Transverse colon (tissue), 4 donors: ENCODE results near the gene PDGFC. TPM values are rescaled to one million over a fixed set of nuclear protein-coding genes. Genes with fewer than 3 reads are reported as not detected.

Experiments used
- DNase-seq: peaks from one replicate; pipeline ENCODE4 v3.0.0-alpha.2; 2019
- H3K27ac ChIP-seq, 4 donors: fragments of 200-600 bp; sonication (generic); 2 replicates each; pipeline ENCODE4 v1.5.1; 2016 to 2018; ENCODE audit warnings: inconsistent platforms in 4 of 4
- H3K27me3 ChIP-seq: fragments of 200-600 bp; sonication (generic); 2 replicates; pipeline ENCODE4 v1.5.1; 2017; ENCODE audit warnings: inconsistent platforms
- H3K36me3 ChIP-seq, 4 donors: fragments of 200-600 bp; sonication (generic); 2 replicates each; pipeline ENCODE4 v1.5.1; 2017 to 2019; ENCODE audit warnings: inconsistent platforms in 4 of 4
- H3K4me1 ChIP-seq, 4 donors: fragments of 200-600 bp; sonication (generic); 2 replicates each; pipeline ENCODE4 v1.5.1; 2017 to 2020; ENCODE audit warnings: inconsistent platforms in 4 of 4
- H3K4me3 ChIP-seq, 4 donors: fragments of 200-600 bp; sonication (generic); 1 replicate in 1 of 4; 2 replicates in 3 of 4; pipeline versions ENCODE4 v1.5.1 to v1.6.1; 2017 to 2019; ENCODE audit warnings: inconsistent platforms in 4 of 4
- H3K9me3 ChIP-seq, 2 donors: fragments of 200-600 bp; sonication (generic); 2 replicates each; pipeline ENCODE4 v1.5.1; 2017 to 2019; ENCODE audit warnings: inconsistent platforms in 2 of 2
- EP300 ChIP-seq: sonication (generic); formaldehyde crosslinking; IDR thresholded peaks from one replicate; pipeline ENCODE4 v1.6.1; 2017; ENCODE audit warnings: antibody characterized with exemption, low read depth
- POLR2A ChIP-seq: fragments of 450-650 bp; IDR thresholded peaks from one replicate; pipeline ENCODE4 v1.6.1; 2016; ENCODE audit warnings: antibody characterized with exemption, mild to moderate bottlenecking, moderate library complexity
- POLR2AphosphoS5 ChIP-seq, 3 donors: sonication (generic); formaldehyde crosslinking; IDR thresholded peaks; one replicate each; pipeline ENCODE4 v1.6.1; 2016; ENCODE audit warnings: antibody characterized with exemption in 3 of 3
- WGBS, 2 donors: methylation state at CpG; one replicate each; pipeline ENCODE4 v1.1.5; 2018; ENCODE audit warnings: low coverage in 1 of 2; 5-methylcytosine and 5-hydroxymethylcytosine counted together
- in situ Hi-C, 4 donors: fragments of 200-750 bp; cut with MboI; loops; one replicate each; pipeline versions ENCODE4 v1.15.0 to v1.15.1; 2017; ENCODE audit warnings: low sequenced_read_pairs in 3 of 4, low pct_ligation_motif_present in 1 of 4, low pct_unique_long_range_greater_than_20kb in 1 of 4
- intact Hi-C: fragments of 100-400 bp; cut with DNase I; formaldehyde crosslinking; loops from one replicate; pipeline ENCODE4 v1.15.1; 2023; ENCODE audit warnings: low total_unique reads
- total RNA-seq, 4 donors: library from RNA; depleted of rRNA; stranded (reverse); fragments of >200 nt; gene quantifications; one replicate each; pipeline ENCODE4 v1.1.0, GENCODE V29; 2016
- TF ChIP-seq, protein P1 (sequence below), 5 experiments: fragments of 200-600 bp in 3 of 5; fragments of 450-650 bp in 2 of 5; sonication (generic) in 3 of 5; IDR thresholded peaks; 1 replicate in 2 of 5; 2 replicates in 3 of 5; pipeline ENCODE4 v1.5.1; 2016 to 2017; ENCODE audit warnings: antibody characterized with exemption in 5 of 5, inconsistent platforms in 3 of 5, mild to moderate bottlenecking in 2 of 5, moderate library complexity in 1 of 5

PDGFC gene
- total RNA-seq, 4 donors from 2014 or later: 0.40 to 20.6 (median 7.5) TPM

DNA sequence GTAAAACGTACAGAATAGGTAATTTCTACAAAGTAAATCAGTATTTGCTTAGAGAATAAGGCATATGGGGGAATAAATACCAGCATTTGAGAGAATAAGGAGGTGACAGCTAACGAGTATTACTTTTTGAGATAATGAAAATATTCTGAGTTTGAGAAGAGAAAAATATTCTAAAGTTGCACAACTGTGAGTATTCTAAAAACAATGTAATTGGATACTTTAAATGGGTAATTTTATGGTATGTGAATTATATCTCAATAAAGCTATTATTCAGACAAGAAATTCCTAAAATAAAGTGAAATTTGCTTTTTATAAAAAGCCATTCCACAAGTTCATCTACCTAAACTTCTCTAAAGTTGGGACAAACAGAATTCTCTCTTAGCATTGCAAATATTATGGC lies 62.6 kb downstream of the PDGFC start:
- Histone ChIP-seq H3K36me3 (no peaks in the 10 kb centered on the region), H3K4me1 (peaks cover 0 to 22% (median 4%) of the 10 kb centered on the region in 4 donors), H3K27ac (no peak overlapping the region), H3K9me3 (peaks cover 0 to 4% of the 10 kb centered on the region in 2 donors), H3K4me3 (no peak overlapping the region), H3K27me3 (no peaks in the 10 kb centered on the region)
- TF ChIP-seq POLR2AphosphoS5 (IDR thresholded peaks at IDR 0.05): no peak
- TF ChIP-seq POLR2A: no peak
- TF ChIP-seq, protein P1, sequence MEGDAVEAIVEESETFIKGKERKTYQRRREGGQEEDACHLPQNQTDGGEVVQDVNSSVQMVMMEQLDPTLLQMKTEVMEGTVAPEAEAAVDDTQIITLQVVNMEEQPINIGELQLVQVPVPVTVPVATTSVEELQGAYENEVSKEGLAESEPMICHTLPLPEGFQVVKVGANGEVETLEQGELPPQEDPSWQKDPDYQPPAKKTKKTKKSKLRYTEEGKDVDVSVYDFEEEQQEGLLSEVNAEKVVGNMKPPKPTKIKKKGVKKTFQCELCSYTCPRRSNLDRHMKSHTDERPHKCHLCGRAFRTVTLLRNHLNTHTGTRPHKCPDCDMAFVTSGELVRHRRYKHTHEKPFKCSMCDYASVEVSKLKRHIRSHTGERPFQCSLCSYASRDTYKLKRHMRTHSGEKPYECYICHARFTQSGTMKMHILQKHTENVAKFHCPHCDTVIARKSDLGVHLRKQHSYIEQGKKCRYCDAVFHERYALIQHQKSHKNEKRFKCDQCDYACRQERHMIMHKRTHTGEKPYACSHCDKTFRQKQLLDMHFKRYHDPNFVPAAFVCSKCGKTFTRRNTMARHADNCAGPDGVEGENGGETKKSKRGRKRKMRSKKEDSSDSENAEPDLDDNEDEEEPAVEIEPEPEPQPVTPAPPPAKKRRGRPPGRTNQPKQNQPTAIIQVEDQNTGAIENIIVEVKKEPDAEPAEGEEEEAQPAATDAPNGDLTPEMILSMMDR (IDR thresholded peaks at IDR 0.05): no peak
- DNase-seq: no peak
- intact Hi-C loops (no loop called here), in situ Hi-C loops (no loop called here)
- 60 to 65% methylated on average over 2 of the region's 2 CpGs for WGBS, 2 donors

DNA sequence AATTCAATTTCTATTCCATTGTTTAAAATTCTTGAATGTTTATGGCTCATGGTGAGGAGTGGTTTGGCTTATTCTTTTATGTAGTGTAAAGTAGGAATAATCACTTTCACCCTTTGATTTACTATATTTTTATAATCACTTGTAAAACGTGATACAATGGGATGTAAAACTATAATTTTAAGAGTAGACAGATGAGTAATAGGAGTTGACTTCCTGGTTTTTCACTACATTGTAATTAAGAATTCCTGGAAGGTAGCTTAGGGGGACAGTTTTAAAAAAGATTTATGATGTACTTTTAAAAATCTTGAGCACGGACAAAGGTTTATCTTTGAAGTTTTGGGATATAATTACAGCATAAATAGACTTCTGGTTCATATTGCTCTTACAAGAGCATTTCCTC lies 65.3 kb downstream of the PDGFC start:
- WGBS, 2 donors: 6 to 12% methylated on average over 2 of the region's 2 CpGs
- in situ Hi-C loops: no loop called here

DNA sequence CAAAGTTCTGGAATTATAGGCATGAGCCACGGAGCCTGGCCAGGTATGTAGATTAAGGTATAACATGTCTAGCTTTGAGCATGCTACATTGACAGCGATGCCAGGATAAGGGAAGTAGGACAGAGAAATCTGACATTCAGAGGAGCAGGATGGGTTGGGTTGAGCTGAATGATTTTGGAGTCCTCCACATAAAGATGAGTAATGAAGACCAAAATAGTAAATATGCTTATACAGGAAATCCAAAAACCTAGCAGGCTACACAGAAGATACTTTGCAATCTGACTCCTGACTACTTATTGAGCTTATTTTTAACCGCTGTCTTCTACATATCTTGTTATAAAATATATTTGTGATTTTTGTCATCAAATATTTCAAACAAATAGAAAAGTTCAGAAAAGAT lies 69.7 kb downstream of the PDGFC start:
- no peaks in the 10 kb centered on the region for H3K36me3 ChIP-seq
- H3K4me1 ChIP-seq: peaks cover 0 to 17% (median 4%) of the 10 kb centered on the region in 4 donors
- H3K27me3 ChIP-seq: no peaks in the 10 kb centered on the region
- no peak for TF ChIP-seq POLR2A
- in situ Hi-C loops: no loop called here
- intact Hi-C loops: no loop called here
- WGBS, 2 donors: 64 to 82% methylated on average over 1 to 3 of the region's 3 CpGs
- DNase-seq: no peak
- no peak overlapping the region for H3K4me3 ChIP-seq
- H3K27ac ChIP-seq: no peak overlapping the region
- no peaks in the 10 kb centered on the region for H3K9me3 ChIP-seq

More for the DNA sequence above, 65.3 kb downstream of the PDGFC start:
- H3K9me3 ChIP-seq: no peaks in the 10 kb centered on the region
- no peak overlapping the region for H3K4me3 ChIP-seq
- no peaks in the 10 kb centered on the region for H3K36me3 ChIP-seq
- intact Hi-C loops: no loop called here
- no peak for TF ChIP-seq POLR2A
- TF ChIP-seq, protein P1 (IDR thresholded peaks at IDR 0.05): no peak
- TF ChIP-seq EP300: no peak
- no peak for TF ChIP-seq POLR2AphosphoS5 (IDR thresholded peaks at IDR 0.05)
- no peak overlapping the region for H3K27ac ChIP-seq
- H3K4me1 ChIP-seq: peaks cover 0 to 22% (median 4%) of the 10 kb centered on the region in 4 donors
- H3K27me3 ChIP-seq: no peaks in the 10 kb centered on the region
- DNase-seq: no peak

DNA sequence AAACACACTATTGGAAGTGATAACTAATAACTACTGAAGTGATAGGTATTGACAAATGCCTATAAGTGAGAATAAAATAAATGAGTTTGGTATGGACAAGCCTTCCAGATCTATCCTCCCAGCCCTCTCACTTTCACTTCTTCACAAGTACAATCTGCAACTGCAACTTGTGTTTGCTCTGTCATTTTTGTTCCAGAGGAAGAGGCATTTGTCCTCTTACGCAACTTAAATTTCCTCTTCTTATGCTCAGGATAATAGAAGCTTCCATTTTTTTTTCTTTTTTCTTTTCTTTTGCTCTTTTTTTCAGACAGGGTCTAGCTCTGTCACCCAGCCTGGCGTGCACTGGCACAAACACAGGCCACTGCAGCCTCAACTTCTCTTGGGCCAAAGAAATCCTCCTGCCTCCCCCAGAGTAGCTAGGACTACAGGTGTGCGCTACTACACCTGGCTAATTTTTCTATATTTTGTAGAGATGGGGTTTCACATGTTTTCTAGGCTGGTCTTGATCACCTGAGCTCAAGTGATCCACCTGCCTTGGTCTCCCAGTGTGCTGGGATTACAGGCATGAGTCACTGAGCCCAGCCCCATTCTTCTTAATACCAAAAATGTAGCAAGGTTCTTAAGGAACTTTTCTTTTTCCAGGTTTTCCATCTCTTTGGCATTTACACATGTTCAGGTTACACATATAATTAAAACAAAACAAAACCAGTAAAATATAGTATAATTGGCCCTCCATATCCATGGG lies 73.1 kb downstream of the PDGFC start:
- H3K27me3 ChIP-seq: no peaks in the 10 kb centered on the region
- no peak for DNase-seq
- intact Hi-C loops (no loop called here), in situ Hi-C loops (no loop called here)
- H3K36me3 ChIP-seq: no peaks in the 10 kb centered on the region
- TF ChIP-seq, protein P1 (IDR thresholded peaks at IDR 0.05): no peak
- TF ChIP-seq EP300: no peak
- no peak for TF ChIP-seq POLR2A
- no peak for TF ChIP-seq POLR2AphosphoS5 (IDR thresholded peaks at IDR 0.05)
- H3K9me3 ChIP-seq: no peaks in the 10 kb centered on the region
- H3K4me1 ChIP-seq: no peaks in the 10 kb centered on the region
- 88 to 91% methylated on average over 1 to 3 of the region's 3 CpGs for WGBS, 2 donors
- H3K27ac ChIP-seq: no peak overlapping the region
- no peak overlapping the region for H3K4me3 ChIP-seq

DNA sequence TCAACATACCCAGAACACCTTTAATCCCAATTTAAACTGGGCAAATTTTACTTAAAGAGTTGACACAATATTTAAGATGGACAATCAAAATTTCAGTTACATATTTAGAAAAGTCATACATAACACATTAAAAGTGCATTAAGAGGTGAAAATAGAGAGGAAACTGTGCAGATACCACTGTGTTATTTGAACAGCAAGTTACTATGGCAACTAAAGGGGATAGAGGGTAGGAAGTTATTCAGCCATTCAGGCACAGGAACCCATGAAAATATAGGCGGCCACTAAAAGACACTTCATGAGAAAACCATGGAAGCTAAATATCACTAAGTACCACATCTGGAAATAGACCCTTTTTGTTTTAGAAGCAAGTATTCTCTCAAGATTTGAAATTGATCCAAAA lies 75.1 kb downstream of the PDGFC start:
- H3K4me3 ChIP-seq: no peak overlapping the region
- no peak for DNase-seq
- no peak for TF ChIP-seq POLR2AphosphoS5 (IDR thresholded peaks at IDR 0.05)
- no peak for TF ChIP-seq POLR2A
- TF ChIP-seq EP300: no peak
- TF ChIP-seq, protein P1 (IDR thresholded peaks at IDR 0.05): no peak
- 73 to 76% methylated on average over 1 of the region's 1 CpG for whole genome bisulfite sequencing, 2 donors
- no peaks in the 10 kb centered on the region for H3K9me3 ChIP-seq
- H3K4me1 ChIP-seq: no peaks in the 10 kb centered on the region
- intact Hi-C loops (no loop called here), in situ Hi-C loops (no loop called here)
- no peaks in the 10 kb centered on the region for H3K36me3 ChIP-seq
- H3K27me3 ChIP-seq: no peaks in the 10 kb centered on the region
- no peak overlapping the region for H3K27ac ChIP-seq
